Measurements from ENCODE around the gene FAM180A. TPM values are rescaled to one million over a fixed set of nuclear protein-coding genes. Genes with fewer than 3 reads are reported as not detected.
"Not testable (repeated sequence)": the region's sequence is repeated elsewhere in the genome, so short reads cannot be mapped to it uniquely, and the experiment has no call there.

Gene FAM180A
- total and polyA plus RNA-seq, 10 donors: 0.19 to 1.3 (median 0.85) TPM; not detected in 5

GRCh38 chr7:135740889-135741288 lies 7.7 kb downstream of the FAM180A start:
- Histone ChIP-seq H3K36me3 (no peaks in the 10 kb centered on the region), H3K27ac (no peak overlapping the region), H3K9me3 (no peaks in the 10 kb centered on the region), H3K27me3 (replicated peaks in 1 of 7) (no peaks in the 10 kb centered on the region), H3K4me1 (no peaks in the 10 kb centered on the region), H3K4me3 (no peak overlapping the region)
- intact Hi-C loops (cut with DNase I; ENCODE audit: low total_unique reads): no loop called here
- no peak for TF ChIP-seq POLR2AphosphoS5 (IDR thresholded peaks at IDR 0.05)
- TF ChIP-seq POLR2A (IDR thresholded peaks at IDR 0.05): no peak
- no peak for TF ChIP-seq CTCF (IDR thresholded peaks at IDR 0.05 in 8 of 11, conservative IDR thresholded peaks at IDR 0.05 in 3 of 11)
- DNase-seq: no peak
- WGBS, 5 donors: 71 to 94% (median 86%) methylated on average over 3 of the region's 3 CpGs

- 84 to 97% (median 93%) methylated on average over 10 of the region's 10 CpGs for WGBS, 5 donors
- not testable (repeated sequence) for H3K4me3 ChIP-seq
These were observed 11.3 kb downstream of the FAM180A start for GRCh38 chr7:135737306-135737647.

DNA sequence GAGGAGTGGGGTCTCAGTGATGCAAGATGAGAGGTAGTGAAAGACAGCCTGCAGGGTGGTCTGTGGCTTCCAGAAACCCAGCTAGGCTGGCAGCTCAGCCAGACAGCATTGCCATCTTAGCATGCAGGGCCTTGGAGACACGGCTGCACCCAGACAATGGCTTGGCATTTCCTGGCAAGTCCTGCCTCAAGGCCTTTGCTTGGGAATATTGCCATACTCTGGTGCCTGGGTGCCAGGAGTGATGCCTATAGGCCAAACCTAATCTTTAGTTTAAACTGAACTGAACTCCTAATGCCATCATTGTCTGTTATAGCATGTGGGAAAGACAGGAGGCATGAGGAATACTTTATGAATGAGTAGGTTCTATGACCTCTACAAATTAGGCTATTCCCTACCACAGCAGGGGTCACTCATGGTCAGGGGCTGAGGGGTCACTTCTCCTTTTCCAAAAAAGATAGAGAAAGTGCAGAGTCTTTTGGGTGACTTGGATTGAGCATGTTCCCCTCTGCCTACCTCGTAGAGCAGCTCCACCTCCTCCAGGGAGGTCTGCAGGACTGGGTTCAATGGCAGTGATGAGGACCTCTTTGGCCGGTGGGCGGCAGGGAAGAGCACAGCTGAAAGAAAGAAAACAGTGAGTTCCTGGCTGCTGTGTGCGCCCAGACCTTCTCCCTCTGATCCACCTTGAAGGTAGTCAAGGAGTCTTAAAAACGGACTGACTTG lies 11.9 kb downstream of the FAM180A start:
- DNase-seq: no peak
- intact Hi-C loops (cut with DNase I; ENCODE audit: low total_unique reads): no loop called here
- WGBS, 5 donors: 79 to 92% (median 85%) methylated on average over 6 of the region's 6 CpGs
- no peaks in the 10 kb centered on the region for H3K36me3 ChIP-seq
- TF ChIP-seq POLR2A (IDR thresholded peaks at IDR 0.05) (no peak), CTCF (IDR thresholded peaks at IDR 0.05 in 8 of 11, conservative IDR thresholded peaks at IDR 0.05 in 3 of 11) (no peak), POLR2AphosphoS5 (IDR thresholded peaks at IDR 0.05) (no peak)
- no peak overlapping the region for H3K27ac ChIP-seq
- H3K27me3 ChIP-seq (replicated peaks in 1 of 7): no peaks in the 10 kb centered on the region
- H3K9me3 ChIP-seq: no peaks in the 10 kb centered on the region
- H3K4me1 ChIP-seq: no peaks in the 10 kb centered on the region
- H3K4me3 ChIP-seq: no peak overlapping the region

More at GRCh38 chr7:135737306-135737647, 11.3 kb downstream of the FAM180A start:
- H3K4me1 ChIP-seq; H3K9me3 ChIP-seq; DNase-seq; H3K36me3 ChIP-seq; intact Hi-C loops (cut with DNase I; ENCODE audit: low total_unique reads); H3K27ac ChIP-seq; H3K27me3 ChIP-seq (replicated peaks in 1 of 7): not testable (repeated sequence)

DNA sequence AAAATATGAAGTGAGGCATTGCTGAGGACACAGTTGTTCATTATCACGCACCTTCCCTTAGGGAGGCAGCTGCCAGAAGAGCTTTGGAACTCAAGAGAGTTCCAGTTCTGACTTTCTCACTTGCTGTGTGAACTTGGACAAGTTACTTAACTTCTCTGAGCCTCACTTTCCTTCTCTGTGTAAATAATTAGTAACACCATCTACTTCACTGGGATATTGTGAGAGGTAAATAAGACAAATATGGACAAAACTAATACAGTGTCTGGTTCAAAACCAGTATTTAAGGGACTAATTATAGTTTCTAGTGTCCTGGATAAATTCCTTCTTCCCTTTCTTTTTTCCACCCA lies 14.3 kb downstream of the FAM180A start:
- Histone ChIP-seq H3K27ac (no peak overlapping the region), H3K36me3 (no peaks in the 10 kb centered on the region), H3K27me3 (replicated peaks in 1 of 7) (no peaks in the 10 kb centered on the region), H3K9me3 (no peaks in the 10 kb centered on the region), H3K4me3 (no peak overlapping the region), H3K4me1 (no peaks in the 10 kb centered on the region)
- TF ChIP-seq POLR2A (IDR thresholded peaks at IDR 0.05): no peak
- no peak for TF ChIP-seq CTCF (IDR thresholded peaks at IDR 0.05 in 8 of 11, conservative IDR thresholded peaks at IDR 0.05 in 3 of 11)
- intact Hi-C loops (cut with DNase I; ENCODE audit: low total_unique reads): no loop called here
- DNase-seq: no peak
- WGBS, 5 donors: 75 to 100% (median 92%) methylated on average over 1 of the region's 1 CpG

Measured in spleen (tissue), 11 donors.